NCI-H2227 (cell line): ENCODE results near the gene DYNAP.
A peak's percentile ranks its signal among the peaks of the same experiment; 100 is the strongest.

ENCODE experiments used
- DNase-seq: peaks from one replicate; lab custom pipeline; 2025; ENCODE audit not compliant: unreplicated experiment; lab: John Stamatoyannopoulos, UW

The DYNAP gene

DNA sequence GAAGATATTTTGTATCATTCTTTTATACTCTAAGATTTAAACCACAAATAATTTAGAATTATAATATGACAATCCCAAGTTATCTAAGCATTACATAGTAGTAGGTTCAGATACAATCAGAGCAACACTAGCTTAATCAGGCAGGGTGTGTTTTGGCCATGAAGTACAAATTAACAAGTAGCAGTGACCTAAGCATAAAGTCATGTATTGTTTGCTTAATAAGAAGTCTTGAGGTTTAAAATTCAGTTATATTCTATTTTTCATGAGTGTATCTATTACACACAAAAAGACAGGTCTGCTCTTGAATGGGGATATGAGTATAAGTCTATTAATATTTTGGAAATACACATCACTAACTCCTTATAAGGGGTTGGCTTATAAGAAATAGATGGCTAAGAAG lies 39.9 kb downstream of the DYNAP start:
- no peak for DNase-seq

DNA sequence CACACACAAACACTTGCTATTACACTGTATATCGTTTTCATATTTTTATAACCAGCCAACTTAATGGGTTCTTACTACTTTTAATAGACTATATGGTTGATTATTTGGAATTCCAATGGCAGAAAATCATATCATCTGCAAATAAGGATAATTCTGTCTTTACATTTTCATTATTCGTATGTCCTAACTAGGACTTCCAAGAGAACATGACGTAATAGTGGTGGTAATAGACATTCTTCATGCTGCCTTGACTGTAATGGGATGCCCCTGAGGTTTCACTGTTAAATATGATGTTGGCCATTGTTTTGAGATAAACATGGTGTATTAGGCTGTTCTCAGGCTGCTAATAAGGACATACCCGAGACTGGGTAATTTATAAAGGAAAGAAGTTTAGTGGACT lies 45.2 kb downstream of the DYNAP start:
- DNase-seq: no peak

DNA sequence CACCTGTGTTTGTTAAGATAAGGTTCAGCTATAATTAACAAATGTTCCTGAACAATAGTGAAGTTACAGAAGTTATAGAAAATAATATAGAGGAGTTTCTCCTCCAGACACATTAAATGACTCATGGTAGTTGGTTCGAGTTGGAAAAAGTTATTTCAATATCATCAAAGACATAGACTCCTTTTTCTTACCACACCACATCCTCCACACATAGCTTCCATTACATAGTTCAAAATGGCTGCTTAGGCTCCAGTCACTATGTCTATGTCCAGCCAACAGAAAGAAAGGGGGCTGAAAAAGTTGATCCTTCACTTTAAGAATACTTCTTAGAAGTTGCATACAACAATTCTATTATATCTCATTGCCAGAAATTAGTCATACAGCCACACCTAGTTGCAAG lies 50.7 kb downstream of the DYNAP start:
- no peak for DNase-seq

DNA sequence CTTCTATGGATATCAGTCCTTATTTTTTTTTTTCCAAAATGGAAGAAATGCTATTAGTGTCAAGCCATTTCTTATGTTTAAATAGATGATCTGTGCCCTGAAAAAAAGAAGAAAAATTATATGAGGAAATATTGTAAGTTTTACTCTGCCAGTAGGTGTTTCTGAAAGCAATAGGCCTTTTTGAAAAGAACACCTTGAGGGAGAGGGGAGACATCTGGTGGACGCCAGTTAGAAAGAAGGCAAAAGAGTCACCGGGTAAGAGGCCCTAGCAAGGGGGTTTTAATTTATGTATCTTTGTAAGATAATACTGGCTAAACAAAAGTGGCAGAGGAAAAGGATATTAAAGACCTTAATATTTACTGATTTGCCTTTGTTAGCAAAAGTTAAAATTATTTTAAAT lies 56.1 kb downstream of the DYNAP start:
- DNase-seq: peak; percentile 46
